CD4-positive, alpha-beta T cell (primary cell): ENCODE data around the gene SLC2A9. TPM values are rescaled to one million over a fixed set of nuclear protein-coding genes. Genes with fewer than 3 reads are reported as not detected.
A peak's percentile ranks its signal among the peaks of the same experiment; 100 is the strongest.

ENCODE experiments used
- ATAC-seq: fragments of 200-7000 bp; cut with Tn5 transposase; one replicate; pipeline ENCODE4 v1.10.0; 2022; ENCODE audit warnings: mild to moderate bottlenecking; ENCODE audit not compliant: poor library complexity
- CTCF ChIA-PET: fragments of 350-600 bp; sonication (Branson Sonifier 250); formaldehyde crosslinking; loops from one replicate; lab custom pipeline; 2021; ENCODE audit warnings: antibody characterized with exemption, inconsistent platforms; lab: Charles Lee
- POLR2A ChIA-PET: fragments of 350-600 bp; sonication (Branson Sonifier 250); formaldehyde crosslinking; loops from one replicate; lab custom pipeline; 2021; ENCODE audit warnings: antibody characterized with exemption, inconsistent platforms; lab: Charles Lee
- DNase-seq, 14 experiments: peaks; one replicate each; pipeline ENCODE4 v3.0.0-alpha.2; 2013 to 2020; ENCODE audit warnings: mixed read lengths in 2 of 14
- H3K27ac ChIP-seq, 2 donors: one replicate each; pipeline versions ENCODE4 v1.5.1 to v1.7.0; 2013; ENCODE audit warnings: low read length in 2 of 2, low read depth in 1 of 2, mild to moderate bottlenecking in 1 of 2
- H3K27me3 ChIP-seq, 2 experiments: 1 replicate in 1 of 2; 2 replicates in 1 of 2; pipeline versions ENCODE4 v1.6.1 to v1.7.0; 2013; ENCODE audit warnings: low read length in 2 of 2, control low read depth in 1 of 2, mild to moderate bottlenecking in 1 of 2, moderate library complexity in 1 of 2; ENCODE audit not compliant: insufficient read depth in 2 of 2, control insufficient read depth in 1 of 2
- H3K36me3 ChIP-seq: one replicate; pipeline ENCODE4 v1.6.1; 2013; ENCODE audit warnings: low read length, control low read depth; ENCODE audit not compliant: insufficient read depth
- H3K4me1 ChIP-seq: one replicate; pipeline ENCODE4 v1.6.1; 2013; ENCODE audit warnings: low read length, control low read depth; ENCODE audit not compliant: insufficient read depth
- H3K4me3 ChIP-seq: one replicate; pipeline ENCODE4 v1.5.1; 2013; ENCODE audit warnings: mild to moderate bottlenecking, low read length, moderate library complexity
- H3K9me3 ChIP-seq, 2 experiments: 1 replicate in 1 of 2; 2 replicates in 1 of 2; pipeline versions ENCODE4 v1.6.1 to v1.7.0; 2013; ENCODE audit warnings: low read length in 2 of 2, mild to moderate bottlenecking in 2 of 2, control low read depth in 1 of 2, moderate library complexity in 1 of 2; ENCODE audit not compliant: control insufficient read depth in 1 of 2, insufficient read depth in 1 of 2
- H3K27ac Mint-ChIP-seq: one replicate; pipeline ENCODE4 v1.8.0; 2020; ENCODE audit warnings: mixed read lengths
- H3K27me3 Mint-ChIP-seq: one replicate; pipeline ENCODE4 v1.8.0; 2021; ENCODE audit warnings: mixed read lengths
- H3K36me3 Mint-ChIP-seq: one replicate; pipeline ENCODE4 v1.8.0; 2021; ENCODE audit warnings: low read depth, mixed read lengths
- H3K4me1 Mint-ChIP-seq: one replicate; pipeline ENCODE4 v1.8.0; 2021; ENCODE audit warnings: low read depth, mixed read lengths
- H3K4me3 Mint-ChIP-seq: one replicate; pipeline ENCODE4 v1.8.0; 2020; ENCODE audit warnings: mild to moderate bottlenecking, mixed read lengths
- H3K9me3 Mint-ChIP-seq: one replicate; pipeline ENCODE4 v1.8.0; 2020; ENCODE audit warnings: mixed read lengths
- CTCF ChIP-seq: fragments of 200-600 bp; IDR thresholded peaks from one replicate; pipeline ENCODE4 v1.8.0; 2022; ENCODE audit warnings: antibody characterized with exemption, mild to moderate bottlenecking
- intact Hi-C, 2 experiments: fragments of 100-400 bp; cut with DNase I in 1 of 2; cut with micrococcal nuclease in 1 of 2; formaldehyde crosslinking; loops; one replicate each; pipeline versions ENCODE4 v1.15.1 to v1.9.0; 2023 to 2025; cut with DNase I, micrococcal nuclease
- total RNA-seq, 174 experiments: library from RNA in 2 of 174; stranded (reverse) in 2 of 174; gene quantifications; one replicate each; pipeline ENCODE4 v1.2.3 and lab custom pipeline; 2021 to 2026

Gene SLC2A9
- total RNA-seq, 2 experiments from 2014 or later, result 2.2 to 3.6 TPM

GRCh38 chr4:10016169-10016568, 5.1 kb downstream of the SLC2A9 start:
- intact Hi-C loops, result loop anchor here (5.0 to 10.0 kb wide), 6 partner anchors 81 to 521 kb away; partner anchors contain the start of gene WDR1 (in 1 of the 2)

GRCh38 chr4:10015140-10015753, 6.0 kb downstream of the SLC2A9 start:
- Histone ChIP-seq H3K9me3 (no peaks in the 10 kb centered on the region), H3K4me1 (peaks cover 20% of the 10 kb centered on the region), H3K4me3 (no peak overlapping the region), H3K27me3 (no peaks in the 10 kb centered on the region), H3K27ac (no peak overlapping the region), H3K36me3 (no peaks in the 10 kb centered on the region)
- H3K9me3 Mint-ChIP-seq, result no peaks in the 10 kb centered on the region
- no peak for ATAC-seq
- CTCF ChIA-PET, result no interaction called here
- H3K36me3 Mint-ChIP-seq, result no peaks in the 10 kb centered on the region
- POLR2A ChIA-PET, result no interaction called here
- DNase-seq, result peak in 2 of 14 experiments; percentile 11 to 12
- no peaks in the 10 kb centered on the region for H3K27me3 Mint-ChIP-seq
- no peak for TF ChIP-seq CTCF
- no peak overlapping the region for H3K4me3 Mint-ChIP-seq
- peaks cover 15% of the 10 kb centered on the region for H3K4me1 Mint-ChIP-seq
- intact Hi-C loops, result loop anchor here (5.0 to 10.0 kb wide), 6 partner anchors 82 to 522 kb away; partner anchors contain the start of gene WDR1 (in 1 of the 2)
- no peak overlapping the region for H3K27ac Mint-ChIP-seq

More at GRCh38 chr4:10016169-10016568, 5.1 kb downstream of the SLC2A9 start:
- Histone ChIP-seq H3K4me1 (peaks cover 20% of the 10 kb centered on the region), H3K36me3 (no peaks in the 10 kb centered on the region), H3K9me3 (no peaks in the 10 kb centered on the region), H3K27ac (no peak overlapping the region), H3K27me3 (no peaks in the 10 kb centered on the region), H3K4me3 (no peak overlapping the region)
- no peaks in the 10 kb centered on the region for H3K36me3 Mint-ChIP-seq
- H3K27ac Mint-ChIP-seq, result no peak overlapping the region
- ATAC-seq, result no peak
- CTCF ChIA-PET, result no interaction called here
- H3K4me1 Mint-ChIP-seq, result peaks cover 15% of the 10 kb centered on the region
- no peak for TF ChIP-seq CTCF
- DNase-seq, result no peak
- H3K27me3 Mint-ChIP-seq, result no peaks in the 10 kb centered on the region
- POLR2A ChIA-PET, result no interaction called here
- no peaks in the 10 kb centered on the region for H3K9me3 Mint-ChIP-seq
- no peak overlapping the region for H3K4me3 Mint-ChIP-seq

- Histone ChIP-seq H3K9me3 (no peaks in the 10 kb centered on the region), H3K27ac (no peak overlapping the region), H3K4me1 (peaks cover 7% of the 10 kb centered on the region), H3K27me3 (no peaks in the 10 kb centered on the region), H3K4me3 (no peak overlapping the region), H3K36me3 (no peaks in the 10 kb centered on the region)
- Mint-ChIP-seq H3K36me3 (no peaks in the 10 kb centered on the region), H3K4me1 (peaks cover 5% of the 10 kb centered on the region), H3K4me3 (no peak overlapping the region), H3K27ac (no peak overlapping the region), H3K9me3 (no peaks in the 10 kb centered on the region), H3K27me3 (no peaks in the 10 kb centered on the region)
- ATAC-seq (no peak), DNase-seq (peak in 5 of 14 experiments; percentile 6 to 44 (median 23))
- POLR2A ChIA-PET, result no interaction called here
- CTCF ChIA-PET, result no interaction called here
- intact Hi-C loops, result loop anchor here in 1 of 2 experiments (10.0 kb wide), 1 partner anchor 479 kb away; no protein-coding TSS in a partner anchor
- peak; percentile 13 for TF ChIP-seq CTCF
Measured at GRCh38 chr4:10013722-10014121, 7.6 kb downstream of the SLC2A9 start.
